ENCODE results near the gene PERCC1. TPM values are rescaled to one million over a fixed set of nuclear protein-coding genes. Genes with fewer than 3 reads are reported as not detected.

Gene PERCC1
- total RNA-seq, 6 experiments from 2014 or later, result not detected

GRCh38 chr16:1426734-1427471 lies 4.0 kb upstream of the PERCC1 start:
- DNase-seq (no peak), ATAC-seq (no peak)
- 100% methylated on average over 1 of the region's 42 CpGs for WGBS (ENCODE audit: insufficient coverage, low coverage, low lambda C conversion rate, missing lambda C conversion rate)

DNA sequence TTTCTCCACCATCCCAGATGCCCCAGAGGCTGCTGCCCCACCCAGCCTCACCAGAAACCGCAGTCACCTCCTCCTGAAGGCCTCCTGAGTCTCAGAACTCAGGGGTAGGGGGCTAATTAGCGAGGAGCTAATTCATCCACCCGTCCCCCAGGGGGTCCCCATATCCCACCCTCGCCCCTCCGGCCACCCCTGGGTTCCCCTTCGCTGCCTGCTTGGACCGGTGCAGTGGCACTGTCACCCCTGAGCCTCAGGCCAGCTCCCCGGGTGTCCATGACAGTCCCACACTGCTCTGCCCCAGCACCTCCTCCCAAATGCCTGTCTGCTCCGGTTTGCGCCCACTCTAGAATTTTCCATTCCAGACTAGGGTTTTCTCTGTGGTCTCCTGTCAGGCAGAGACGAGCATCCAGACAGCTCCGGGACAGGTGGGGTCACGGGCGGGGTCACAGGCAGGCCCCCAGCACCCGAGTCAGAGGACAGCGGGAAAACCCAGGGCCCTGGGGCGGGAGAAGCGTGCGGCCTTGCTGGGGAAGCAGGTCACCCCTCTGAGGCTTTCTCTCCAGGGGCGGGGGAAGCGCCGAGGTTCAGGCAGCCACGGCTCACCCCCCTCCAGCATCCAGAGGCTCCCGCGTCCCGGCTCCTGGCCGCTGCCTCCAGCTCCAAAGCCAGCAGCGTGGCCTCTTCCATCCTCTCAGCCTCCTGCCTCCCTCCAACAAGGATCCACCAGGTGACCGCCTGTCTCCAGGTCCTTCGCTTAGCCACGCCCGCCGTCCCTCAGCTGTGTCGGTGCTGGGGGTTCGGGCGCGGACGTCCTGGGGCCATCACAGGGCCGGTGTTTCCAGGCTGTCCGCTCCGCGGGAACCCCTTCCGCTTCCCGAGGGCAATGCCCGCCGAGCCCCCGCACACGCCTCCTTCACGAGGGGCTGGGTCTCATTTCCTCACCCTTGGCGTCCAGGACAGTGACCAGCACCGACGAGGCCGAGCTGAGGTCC lies 3.1 kb upstream of the PERCC1 start:
- no peaks in the 10 kb centered on the region for H3K36me3 ChIP-seq
- 73% methylated on average over 12 of the region's 53 CpGs for WGBS (ENCODE audit: insufficient coverage, low coverage, low lambda C conversion rate, missing lambda C conversion rate)
- no peak overlapping the region for H3K27ac ChIP-seq
- no peaks in the 10 kb centered on the region for H3K9me3 ChIP-seq
- no peaks in the 10 kb centered on the region for H3K27me3 ChIP-seq
- DNase-seq (peak in 1 of 3 donors; percentile 21), ATAC-seq (no peak)
- TF ChIP-seq, protein P1, sequence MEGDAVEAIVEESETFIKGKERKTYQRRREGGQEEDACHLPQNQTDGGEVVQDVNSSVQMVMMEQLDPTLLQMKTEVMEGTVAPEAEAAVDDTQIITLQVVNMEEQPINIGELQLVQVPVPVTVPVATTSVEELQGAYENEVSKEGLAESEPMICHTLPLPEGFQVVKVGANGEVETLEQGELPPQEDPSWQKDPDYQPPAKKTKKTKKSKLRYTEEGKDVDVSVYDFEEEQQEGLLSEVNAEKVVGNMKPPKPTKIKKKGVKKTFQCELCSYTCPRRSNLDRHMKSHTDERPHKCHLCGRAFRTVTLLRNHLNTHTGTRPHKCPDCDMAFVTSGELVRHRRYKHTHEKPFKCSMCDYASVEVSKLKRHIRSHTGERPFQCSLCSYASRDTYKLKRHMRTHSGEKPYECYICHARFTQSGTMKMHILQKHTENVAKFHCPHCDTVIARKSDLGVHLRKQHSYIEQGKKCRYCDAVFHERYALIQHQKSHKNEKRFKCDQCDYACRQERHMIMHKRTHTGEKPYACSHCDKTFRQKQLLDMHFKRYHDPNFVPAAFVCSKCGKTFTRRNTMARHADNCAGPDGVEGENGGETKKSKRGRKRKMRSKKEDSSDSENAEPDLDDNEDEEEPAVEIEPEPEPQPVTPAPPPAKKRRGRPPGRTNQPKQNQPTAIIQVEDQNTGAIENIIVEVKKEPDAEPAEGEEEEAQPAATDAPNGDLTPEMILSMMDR (IDR thresholded peaks at IDR 0.05), result no peak
- no peak for TF ChIP-seq POLR2A (IDR thresholded peaks at IDR 0.05)
- no peak overlapping the region for H3K4me3 ChIP-seq
- intact Hi-C loops (cut with DNase I), result no loop called here
- peaks cover 0 to 11% (median 5%) of the 10 kb centered on the region in 4 donors for H3K4me1 ChIP-seq

More at GRCh38 chr16:1426734-1427471, 4.0 kb upstream of the PERCC1 start:
- no peaks in the 10 kb centered on the region for H3K27me3 ChIP-seq
- intact Hi-C loops (cut with DNase I), result no loop called here
- H3K4me3 ChIP-seq, result no peak overlapping the region
- TF ChIP-seq, protein P1 (IDR thresholded peaks at IDR 0.05), result no peak
- TF ChIP-seq POLR2A (IDR thresholded peaks at IDR 0.05), result no peak
- peaks cover 0 to 11% (median 5%) of the 10 kb centered on the region in 4 donors for H3K4me1 ChIP-seq
- no peak overlapping the region for H3K27ac ChIP-seq
- H3K9me3 ChIP-seq, result no peaks in the 10 kb centered on the region
- H3K36me3 ChIP-seq, result no peaks in the 10 kb centered on the region

- intact Hi-C loops (cut with DNase I), result no loop called here
- no peak overlapping the region for H3K27ac ChIP-seq
- TF ChIP-seq, protein P1 (IDR thresholded peaks at IDR 0.05), result peak in 2 of 4 donors; percentile 28 to 34
- TF ChIP-seq POLR2A (IDR thresholded peaks at IDR 0.05), result no peak
- 17% methylated on average over 1 of the region's 21 CpGs for WGBS (ENCODE audit: insufficient coverage, low coverage, low lambda C conversion rate, missing lambda C conversion rate)
- DNase-seq, result peak in 1 of 3 donors; percentile 45
- H3K4me3 ChIP-seq, result no peak overlapping the region
- no peaks in the 10 kb centered on the region for H3K9me3 ChIP-seq
- H3K27me3 ChIP-seq, result no peaks in the 10 kb centered on the region
- H3K4me1 ChIP-seq, result peaks cover 0 to 11% (median 5%) of the 10 kb centered on the region in 4 donors
- ATAC-seq, result peak in 3 of 4 donors; percentile 33 to 45 (median 43)
- no peaks in the 10 kb centered on the region for H3K36me3 ChIP-seq
Observed at GRCh38 chr16:1428511-1428910, 2.4 kb upstream of the PERCC1 start.

DNA sequence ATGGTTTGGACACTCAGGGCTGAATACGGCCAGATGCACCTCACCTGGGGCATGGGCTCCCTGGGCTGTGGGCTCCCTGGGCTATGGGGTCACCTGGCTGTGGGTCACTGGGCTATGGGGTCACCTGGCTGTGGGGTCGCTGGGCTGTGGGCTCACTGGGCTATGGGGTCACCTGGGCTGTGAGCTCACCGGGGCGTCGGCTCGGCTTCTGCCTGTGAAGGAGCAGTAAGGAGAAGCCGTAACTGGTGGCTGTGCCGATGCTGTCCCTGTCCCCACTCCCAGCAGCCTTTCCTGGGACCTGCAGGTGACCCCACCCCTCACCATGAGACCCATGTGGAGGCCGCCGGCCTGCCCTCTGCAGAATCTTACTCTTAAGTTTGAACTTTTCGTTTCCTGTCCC lies 1.9 kb upstream of the PERCC1 start:
- Histone ChIP-seq H3K27me3 (no peaks in the 10 kb centered on the region), H3K36me3 (no peaks in the 10 kb centered on the region), H3K4me1 (peaks cover 0 to 11% (median 5%) of the 10 kb centered on the region in 4 donors), H3K4me3 (no peak overlapping the region), H3K27ac (no peak overlapping the region), H3K9me3 (no peaks in the 10 kb centered on the region)
- no peak for ATAC-seq
- DNase-seq, result no peak
- intact Hi-C loops (cut with DNase I), result no loop called here
- TF ChIP-seq POLR2A (IDR thresholded peaks at IDR 0.05), result no peak
- TF ChIP-seq, protein P1 (IDR thresholded peaks at IDR 0.05), result no peak
- 72% methylated on average over 3 of the region's 11 CpGs for WGBS (ENCODE audit: insufficient coverage, low coverage, low lambda C conversion rate, missing lambda C conversion rate)

All from right lobe of liver (tissue), 6 donors.